Mesothelial cell of epicardium (in vitro differentiated cells): Measurements from ENCODE around the gene SNTG2. TPM values are rescaled to one million over a fixed set of nuclear protein-coding genes. Genes with fewer than 3 reads are reported as not detected.
"Not testable (repeated sequence)": the region's sequence is repeated elsewhere in the genome, so short reads cannot be mapped to it uniquely, and the experiment has no call there.

Source experiments
- DNase-seq, 2 experiments: peaks; one replicate each; pipeline ENCODE4 v3.0.0; 2021; ENCODE audit warnings: low spot score in 2 of 2; ENCODE audit not compliant: unreplicated experiment in 2 of 2
- H3K27ac Mint-ChIP-seq: 2 replicates; pipeline ENCODE4 v1.8.0; 2021; ENCODE audit warnings: mixed read lengths
- H3K27me3 Mint-ChIP-seq: 2 replicates; pipeline ENCODE4 v1.8.0; 2021; ENCODE audit warnings: low read depth, mixed read lengths
- H3K36me3 Mint-ChIP-seq: 2 replicates; pipeline ENCODE4 v1.8.0; 2021; ENCODE audit warnings: mixed read lengths
- H3K4me1 Mint-ChIP-seq: 2 replicates; pipeline ENCODE4 v1.8.0; 2021; ENCODE audit warnings: mixed read lengths
- H3K4me3 Mint-ChIP-seq: 2 replicates; pipeline ENCODE4 v1.8.0; 2021; ENCODE audit warnings: mild to moderate bottlenecking, moderate library complexity, mixed read lengths
- H3K9me3 Mint-ChIP-seq: 2 replicates; pipeline ENCODE4 v1.8.0; 2021; ENCODE audit warnings: mixed read lengths
- CTCF ChIP-seq: fragments of 200-600 bp; sonication (generic); IDR thresholded peaks from one replicate; pipeline ENCODE4 v1.5.0; 2021; ENCODE audit warnings: antibody characterized with exemption; ENCODE audit not compliant: unreplicated experiment
- total RNA-seq: library from RNA; stranded (reverse); gene quantifications from 3 replicates; pipeline ENCODE4 v1.2.1, GENCODE V29; 2021

Gene SNTG2
- total RNA-seq, 1 donor from 2014 or later: not detected

GRCh38 chr2:1413156-1413710, 462.6 kb downstream of the SNTG2 start, which contains the start of gene TPO:
TSS of gene TPO (plus strand) at chr2:1413463. CDS start at chr2:1414409, 946 bp downstream.
- peaks cover 8% of the 10 kb centered on the region for H3K27me3 Mint-ChIP-seq
- no peak for DNase-seq
- H3K36me3 Mint-ChIP-seq: no peaks in the 10 kb centered on the region
- no peak within 1 kb of the TSS for H3K4me3 Mint-ChIP-seq
- no peak for TF ChIP-seq CTCF
- no peaks in the 10 kb centered on the region for H3K9me3 Mint-ChIP-seq
- H3K27ac Mint-ChIP-seq: no peak within 1 kb of the TSS
- no peaks in the 10 kb centered on the region for H3K4me1 Mint-ChIP-seq

GRCh38 chr2:1414121-1414520, 463.5 kb downstream of the SNTG2 start:
- H3K27me3 Mint-ChIP-seq: peaks cover 12% of the 10 kb centered on the region
- DNase-seq: no peak
- H3K9me3 Mint-ChIP-seq: no peaks in the 10 kb centered on the region
- no peaks in the 10 kb centered on the region for H3K36me3 Mint-ChIP-seq
- H3K27ac Mint-ChIP-seq: no peak overlapping the region
- no peak overlapping the region for H3K4me3 Mint-ChIP-seq
- no peaks in the 10 kb centered on the region for H3K4me1 Mint-ChIP-seq
- no peak for TF ChIP-seq CTCF

GRCh38 chr2:1414901-1415300, 464.3 kb downstream of the SNTG2 start:
- DNase-seq, H3K36me3 Mint-ChIP-seq, H3K4me1 Mint-ChIP-seq, H3K9me3 Mint-ChIP-seq, H3K4me3 Mint-ChIP-seq, H3K27ac Mint-ChIP-seq: not testable (repeated sequence)
- H3K27me3 Mint-ChIP-seq: peaks cover 13% of the 10 kb centered on the region

GRCh38 chr2:1415501-1415900, 464.9 kb downstream of the SNTG2 start:
- no peaks in the 10 kb centered on the region for H3K36me3 Mint-ChIP-seq
- no peak for TF ChIP-seq CTCF
- no peak overlapping the region for H3K27ac Mint-ChIP-seq
- DNase-seq: no peak
- H3K27me3 Mint-ChIP-seq: peaks cover 18% of the 10 kb centered on the region
- no peak overlapping the region for H3K4me3 Mint-ChIP-seq
- no peaks in the 10 kb centered on the region for H3K4me1 Mint-ChIP-seq
- H3K9me3 Mint-ChIP-seq: no peaks in the 10 kb centered on the region
